H9 (cell line): Measurements from ENCODE around the gene C1orf105. TPM values are rescaled to one million over a fixed set of nuclear protein-coding genes. Genes with fewer than 3 reads are reported as not detected.

Experiments used
- DNase-seq: peaks from one replicate; pipeline ENCODE4 v3.0.0-alpha.2; 2017
- H2AFZ ChIP-seq: one replicate; pipeline ENCODE4 v1.6.1; 2013; ENCODE audit warnings: mild to moderate bottlenecking, low read length, control low read depth, moderate library complexity
- H2AK5ac ChIP-seq: 2 replicates; pipeline ENCODE4 v1.6.1; 2013; ENCODE audit warnings: low read length, control low read depth, mixed read lengths; ENCODE audit not compliant: insufficient read length
- H2BK120ac ChIP-seq: one replicate; pipeline ENCODE4 v1.6.1; 2013; ENCODE audit warnings: low read depth, mild to moderate bottlenecking, low read length, control low read depth, inconsistent platforms; ENCODE audit not compliant: poor library complexity, severe bottlenecking
- H2BK12ac ChIP-seq: 2 replicates; pipeline ENCODE4 v1.6.1; 2013; ENCODE audit warnings: low read length, control low read depth, mixed read lengths, low read depth; ENCODE audit not compliant: insufficient read length
- H2BK15ac ChIP-seq: 2 replicates; pipeline ENCODE4 v1.6.1; 2013; ENCODE audit warnings: low read depth, low read length, control low read depth
- H2BK20ac ChIP-seq: one replicate; pipeline ENCODE4 v1.6.1; 2013; ENCODE audit warnings: low read depth, mild to moderate bottlenecking, low read length, control low read depth, inconsistent platforms; ENCODE audit not compliant: poor library complexity, severe bottlenecking
- H2BK5ac ChIP-seq: 2 replicates; pipeline ENCODE4 v1.6.1; 2013; ENCODE audit warnings: low read length, control low read depth, mixed read lengths; ENCODE audit not compliant: insufficient read length
- H3K14ac ChIP-seq: 2 replicates; pipeline ENCODE4 v1.6.1; 2013; ENCODE audit warnings: low read length, control low read depth; ENCODE audit not compliant: insufficient read depth
- H3K18ac ChIP-seq: 2 replicates; pipeline ENCODE4 v1.6.1; 2013; ENCODE audit warnings: low read depth, mild to moderate bottlenecking, mixed read lengths, low read length, control low read depth; ENCODE audit not compliant: insufficient read length
- H3K23ac ChIP-seq: 2 replicates; pipeline ENCODE4 v1.6.1; 2013; ENCODE audit warnings: low read length, control low read depth, mixed read lengths, low read depth; ENCODE audit not compliant: insufficient read length
- H3K23me2 ChIP-seq: 2 replicates; pipeline ENCODE4 v1.6.1; 2013; ENCODE audit warnings: low read depth, mild to moderate bottlenecking, mixed read lengths, low read length, control low read depth; ENCODE audit not compliant: insufficient read length, poor library complexity, severe bottlenecking
- H3K27ac ChIP-seq: 2 replicates; pipeline ENCODE4 v1.5.1; 2013; ENCODE audit warnings: low read length, control low read depth, mixed read lengths, low read depth; ENCODE audit not compliant: insufficient read length
- H3K27me3 ChIP-seq: 2 replicates; pipeline ENCODE4 v1.6.1; 2013; ENCODE audit warnings: low read length, control low read depth, inconsistent platforms; ENCODE audit not compliant: insufficient read depth
- H3K4ac ChIP-seq: 2 replicates; pipeline ENCODE4 v1.6.1; 2013; ENCODE audit warnings: low read depth, mild to moderate bottlenecking, control low read depth, inconsistent platforms, low read length, moderate library complexity
- H3K4me1 ChIP-seq: 2 replicates; pipeline ENCODE4 v1.6.1; 2013; ENCODE audit warnings: low read length, control low read depth, inconsistent platforms; ENCODE audit not compliant: insufficient read depth
- H3K4me2 ChIP-seq: 2 replicates; pipeline ENCODE4 v1.6.1; 2013; ENCODE audit warnings: low read length, control low read depth, mixed read lengths; ENCODE audit not compliant: insufficient read length, insufficient read depth
- H3K56ac ChIP-seq: 2 replicates; pipeline ENCODE4 v1.6.1; 2013; ENCODE audit warnings: low read depth, mild to moderate bottlenecking, mixed read lengths, low read length, control low read depth; ENCODE audit not compliant: insufficient read length
- H3K79me1 ChIP-seq: 2 replicates; pipeline ENCODE4 v1.6.1; 2013; ENCODE audit warnings: low read depth, mild to moderate bottlenecking, moderate library complexity, low read length, control low read depth, inconsistent platforms; ENCODE audit not compliant: insufficient read depth, poor library complexity, severe bottlenecking
- H3K79me2 ChIP-seq: 2 replicates; pipeline ENCODE4 v1.6.1; 2013; ENCODE audit warnings: low read length, control low read depth, inconsistent platforms; ENCODE audit not compliant: insufficient read depth
- H3K9ac ChIP-seq: 2 replicates; pipeline ENCODE4 v1.6.1; 2013; ENCODE audit warnings: low read length, control low read depth, mixed read lengths; ENCODE audit not compliant: insufficient read length; ENCODE audit errors: extremely low read depth
- H3K9me3 ChIP-seq: one replicate; pipeline ENCODE4 v1.6.1; 2013; ENCODE audit warnings: low read depth, low read length, inconsistent platforms; ENCODE audit not compliant: control insufficient read depth
- H3T11ph ChIP-seq: one replicate; pipeline ENCODE4 v1.6.1; 2013; ENCODE audit warnings: mild to moderate bottlenecking, low read length, control low read depth, inconsistent platforms
- H4K20me1 ChIP-seq: one replicate; pipeline ENCODE4 v1.6.1; 2013; ENCODE audit not compliant: control insufficient read depth, insufficient read length, insufficient read depth
- H4K5ac ChIP-seq: 2 replicates; pipeline ENCODE4 v1.6.1; 2013; ENCODE audit warnings: low read depth, mild to moderate bottlenecking, mixed read lengths, low read length, control low read depth; ENCODE audit not compliant: insufficient read length
- H4K8ac ChIP-seq: replicated peaks from 2 replicates; pipeline ENCODE4 v1.6.1; 2013; ENCODE audit warnings: low read length, control low read depth, mixed read lengths, low read depth; ENCODE audit not compliant: insufficient read length
- H4K91ac ChIP-seq: 2 replicates; pipeline ENCODE4 v1.6.1; 2013; ENCODE audit warnings: low read depth, mild to moderate bottlenecking, moderate library complexity, mixed read lengths, low read length, control low read depth; ENCODE audit not compliant: insufficient read length
- H3K27ac Mint-ChIP-seq, 3 experiments: 2 replicates in 2 of 3; 3 replicates in 1 of 3; pipeline ENCODE4 v1.8.0; 2020 to 2021; ENCODE audit warnings: mixed read lengths in 3 of 3, mild to moderate bottlenecking in 1 of 3, moderate library complexity in 1 of 3
- H3K27me3 Mint-ChIP-seq: 2 replicates; pipeline ENCODE4 v1.8.0; 2021; ENCODE audit warnings: low read depth, mild to moderate bottlenecking, moderate library complexity, mixed read lengths
- H3K36me3 Mint-ChIP-seq, 3 experiments: 2 replicates in 2 of 3; 3 replicates in 1 of 3; pipeline ENCODE4 v1.8.0; 2020 to 2021; ENCODE audit warnings: low read depth in 3 of 3, mixed read lengths in 3 of 3; ENCODE audit not compliant: insufficient read depth in 1 of 3
- H3K4me1 Mint-ChIP-seq, 2 experiments: 2 replicates each; pipeline ENCODE4 v1.8.0; 2020; ENCODE audit warnings: mixed read lengths in 2 of 2
- H3K4me3 Mint-ChIP-seq, 2 experiments: 2 replicates in 1 of 2; 3 replicates in 1 of 2; pipeline ENCODE4 v1.8.0; 2020 to 2021; ENCODE audit warnings: mild to moderate bottlenecking in 2 of 2, mixed read lengths in 2 of 2, moderate library complexity in 1 of 2
- H3K9me3 Mint-ChIP-seq, 2 experiments: 2 replicates in 1 of 2; 3 replicates in 1 of 2; pipeline ENCODE4 v1.8.0; 2020; ENCODE audit warnings: mild to moderate bottlenecking in 2 of 2, mixed read lengths in 2 of 2, moderate library complexity in 1 of 2
- CTCF ChIP-seq: fragments of 200-600 bp; sonication (generic); conservative IDR thresholded peaks from 3 replicates; pipeline ENCODE4 v1.8.0; 2021; ENCODE audit warnings: antibody characterized with exemption, mild to moderate bottlenecking
- WGBS: extraction: QIAGEN DNeasy Blood & Tissue Kit; methylation state at CpG from one replicate; pipeline ENCODE4 v1.1.7; 2013; ENCODE audit warnings: missing lambda C conversion rate, low lambda C conversion rate, mixed read lengths; ENCODE audit not compliant: insufficient read length; ENCODE audit errors: extremely low coverage; 5-methylcytosine and 5-hydroxymethylcytosine counted together
- total RNA-seq: library from RNA; stranded (reverse); gene quantifications from 2 replicates; pipeline ENCODE4 v1.2.1, GENCODE V29; 2021

Gene C1orf105
- total RNA-seq, 1 experiment from 2014 or later = not detected

- Histone ChIP-seq H4K91ac (no peak overlapping the region), H4K8ac (no peak overlapping the region), H2BK15ac (no peak overlapping the region), H3K4ac (no peak overlapping the region), H3K18ac (no peak overlapping the region), H2BK20ac (no peak overlapping the region), H3K56ac (no peak overlapping the region), H3K4me1 (no peaks in the 10 kb centered on the region), H2AK5ac (no peak overlapping the region), H3K79me2 (no peaks in the 10 kb centered on the region), H4K5ac (no peak overlapping the region), H2AFZ (no peak overlapping the region), H3K9me3 (no peaks in the 10 kb centered on the region), H3K9ac (no peak overlapping the region), H3K23ac (no peak overlapping the region), H4K20me1 (no peaks in the 10 kb centered on the region), H3K14ac (no peak overlapping the region), H3K23me2 (no peaks in the 10 kb centered on the region), H3K4me2 (no peak overlapping the region), H2BK5ac (no peak overlapping the region), H3K27me3 (no peaks in the 10 kb centered on the region), H3K27ac (no peak overlapping the region), H2BK12ac (no peak overlapping the region), H2BK120ac (no peak overlapping the region), H3T11ph (no peak overlapping the region), H3K79me1 (no peaks in the 10 kb centered on the region)
- Mint-ChIP-seq H3K27ac (no peak overlapping the region), H3K4me3 (no peak overlapping the region), H3K27me3 (no peaks in the 10 kb centered on the region), H3K9me3 (no peaks in the 10 kb centered on the region), H3K36me3 (no peaks in the 10 kb centered on the region), H3K4me1 (peaks cover 14 to 16% of the 10 kb centered on the region in 2 experiments)
- no peak for TF ChIP-seq CTCF
- no CpG with 5 or more reads among the region's 4 CpGs for WGBS
- no peak for DNase-seq
These were observed 3.9 kb upstream of the C1orf105 start for GRCh38 chr1:172416496-172417035.
